D721Med (cell line): Measurements from ENCODE around the gene CFAP251.

ENCODE experiments used
- DNase-seq: peaks from one replicate; pipeline ENCODE4 v3.0.0; 2011; ENCODE audit warnings: low spot score; ENCODE audit not compliant: insufficient read length
- FAIRE-seq: peaks from 2 replicates; lab custom pipeline; 2011; peaks lifted over from hg19 to GRCh38; lab: Jason Lieb, UNC
- CTCF ChIP-seq: IDR thresholded peaks from 2 replicates; pipeline ENCODE4 v1.5.1; 2012; ENCODE audit warnings: mild to moderate bottlenecking, control low read depth; ENCODE audit not compliant: insufficient read depth; ENCODE audit errors: missing control alignments

CFAP251 gene

GRCh38 chr12:122026706-122027333 lies 108.4 kb downstream of the CFAP251 start:
- no peak for TF ChIP-seq CTCF
- DNase-seq = no peak
- no peak for FAIRE-seq

GRCh38 chr12:122028165-122028904 lies 109.9 kb downstream of the CFAP251 start:
- no peak for TF ChIP-seq CTCF
- no peak for DNase-seq
- FAIRE-seq = no peak

GRCh38 chr12:122028905-122029560 lies 110.6 kb downstream of the CFAP251 start:
- no peak for TF ChIP-seq CTCF
- FAIRE-seq (no peak), DNase-seq (no peak)

- DNase-seq = no peak
- FAIRE-seq = no peak
- TF ChIP-seq CTCF = no peak
Measured at GRCh38 chr12:122029620-122030423, 111.4 kb downstream of the CFAP251 start.

- no peak for TF ChIP-seq CTCF
- DNase-seq (no peak), FAIRE-seq (no peak)
Measured at GRCh38 chr12:122030424-122031035, 112.1 kb downstream of the CFAP251 start.

- peak; percentile 53 for TF ChIP-seq CTCF
- no peak for FAIRE-seq
- DNase-seq = no peak
Measured at GRCh38 chr12:122031342-122032216, 113.2 kb downstream of the CFAP251 start.
